Osteoblast (primary cell): ENCODE results near the gene PRADC1. TPM values are rescaled to one million over a fixed set of nuclear protein-coding genes. Genes with fewer than 3 reads are reported as not detected.

Experiments used
- DNase-seq: peaks from one replicate; pipeline ENCODE4 v3.0.0; 2011; ENCODE audit warnings: low spot score, mixed read lengths; ENCODE audit not compliant: insufficient read length; ENCODE audit errors: missing footprints
- H2AFZ ChIP-seq: 2 replicates; pipeline ENCODE4 v1.6.0; 2011; ENCODE audit warnings: mild to moderate bottlenecking, low read length
- H3K27ac ChIP-seq: 2 replicates; pipeline ENCODE4 v1.5.1; 2011; ENCODE audit warnings: mild to moderate bottlenecking, low read depth, low read length, moderate library complexity
- H3K27me3 ChIP-seq: 2 replicates; pipeline ENCODE4 v1.6.0; 2012; ENCODE audit warnings: mild to moderate bottlenecking, control low read depth, inconsistent platforms, low read length, moderate library complexity; ENCODE audit not compliant: insufficient read depth
- H3K36me3 ChIP-seq: 2 replicates; pipeline ENCODE4 v1.5.1; 2011; ENCODE audit warnings: mild to moderate bottlenecking, low read length, control low read depth, moderate library complexity; ENCODE audit not compliant: insufficient read depth
- H3K4me1 ChIP-seq: 2 replicates; pipeline ENCODE4 v1.5.1; 2011; ENCODE audit warnings: mild to moderate bottlenecking, low read length, control low read depth, moderate library complexity; ENCODE audit not compliant: insufficient read depth
- H3K4me2 ChIP-seq: 2 replicates; pipeline ENCODE4 v1.6.0; 2011; ENCODE audit warnings: mild to moderate bottlenecking, low read length; ENCODE audit not compliant: insufficient read depth
- H3K4me3 ChIP-seq: fragments of 200-600 bp; sonication (generic); 3 replicates; pipeline ENCODE4 v1.5.1; 2012; ENCODE audit warnings: mild to moderate bottlenecking, low read length, inconsistent platforms; ENCODE audit not compliant: insufficient read depth
- H3K79me2 ChIP-seq: 2 replicates; pipeline ENCODE4 v1.6.0; 2012; ENCODE audit warnings: mild to moderate bottlenecking, low read length, control low read depth, inconsistent platforms; ENCODE audit not compliant: insufficient read depth
- H3K9me3 ChIP-seq: 2 replicates; pipeline ENCODE4 v1.5.1; 2011; ENCODE audit warnings: low read depth, low read length, control low read depth
- H4K20me1 ChIP-seq: 2 replicates; pipeline ENCODE4 v1.6.0; 2012; ENCODE audit warnings: mild to moderate bottlenecking, low read length, control low read depth; ENCODE audit not compliant: insufficient read depth
- total RNA-seq: library from RNA; depleted of rRNA; stranded (reverse); fragments of >200 nt; gene quantifications from 2 replicates; pipeline ENCODE4 v1.2.3, GENCODE V29; 2012
- TF ChIP-seq, protein P1 (sequence below): IDR thresholded peaks from 2 replicates; pipeline ENCODE4 v1.5.1; 2011; ENCODE audit warnings: mild to moderate bottlenecking, low read depth, low read length, moderate library complexity; ENCODE audit errors: extremely low read depth

The PRADC1 gene
- total RNA-seq, 1 donor: 15.9 TPM

DNA sequence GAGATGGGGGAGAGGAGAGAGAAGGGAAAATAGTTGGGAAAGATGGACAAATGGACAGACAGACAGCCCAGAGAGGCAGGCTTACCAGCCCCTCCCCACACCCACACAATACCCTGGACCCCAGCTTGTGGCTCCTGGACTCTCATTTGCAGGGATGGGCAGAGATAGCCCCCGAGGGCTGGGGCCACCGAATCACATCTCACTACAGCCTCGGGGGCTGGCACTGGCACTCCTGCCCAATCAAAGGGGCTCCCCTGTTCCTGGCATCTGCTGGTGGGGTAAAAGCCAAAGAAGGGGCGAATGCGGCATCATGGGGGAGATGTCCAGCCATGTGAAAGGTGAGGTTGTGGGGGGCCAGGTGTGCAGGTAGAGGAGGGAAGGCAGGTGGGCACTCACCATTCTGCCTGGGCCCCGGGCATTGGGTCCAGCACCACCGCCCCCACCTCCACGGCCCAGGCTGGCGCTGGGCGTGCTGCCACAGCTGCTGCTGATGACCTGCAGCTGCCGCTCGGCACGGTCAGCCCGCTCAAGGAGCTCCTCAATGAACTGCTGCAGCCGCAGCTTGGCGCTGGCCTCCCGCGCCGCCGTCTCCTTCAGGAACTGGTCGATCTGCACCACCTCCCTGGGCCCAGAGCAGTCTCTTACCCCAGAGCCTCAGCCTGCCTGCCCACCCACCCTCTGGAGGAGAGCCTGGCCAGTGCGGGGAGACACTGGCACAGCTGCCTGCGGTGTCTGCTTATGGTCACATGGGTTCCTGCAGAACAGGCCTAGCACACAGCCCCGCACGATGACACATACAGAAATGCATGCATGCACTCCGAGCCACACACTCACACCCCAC lies 33.2 kb upstream of the PRADC1 start:
- H3K27ac ChIP-seq: no peak overlapping the region
- H3K4me3 ChIP-seq: no peak overlapping the region
- H3K4me2 ChIP-seq: no peak overlapping the region
- DNase-seq: peak; percentile 82
- H3K4me1 ChIP-seq: no peaks in the 10 kb centered on the region
- peaks cover 42% of the 10 kb centered on the region for H3K27me3 ChIP-seq
- no peaks in the 10 kb centered on the region for H3K79me2 ChIP-seq
- H2AFZ ChIP-seq: no peak overlapping the region
- no peaks in the 10 kb centered on the region for H3K9me3 ChIP-seq
- H3K36me3 ChIP-seq: no peaks in the 10 kb centered on the region
- H4K20me1 ChIP-seq: no peaks in the 10 kb centered on the region
- TF ChIP-seq, protein P1, sequence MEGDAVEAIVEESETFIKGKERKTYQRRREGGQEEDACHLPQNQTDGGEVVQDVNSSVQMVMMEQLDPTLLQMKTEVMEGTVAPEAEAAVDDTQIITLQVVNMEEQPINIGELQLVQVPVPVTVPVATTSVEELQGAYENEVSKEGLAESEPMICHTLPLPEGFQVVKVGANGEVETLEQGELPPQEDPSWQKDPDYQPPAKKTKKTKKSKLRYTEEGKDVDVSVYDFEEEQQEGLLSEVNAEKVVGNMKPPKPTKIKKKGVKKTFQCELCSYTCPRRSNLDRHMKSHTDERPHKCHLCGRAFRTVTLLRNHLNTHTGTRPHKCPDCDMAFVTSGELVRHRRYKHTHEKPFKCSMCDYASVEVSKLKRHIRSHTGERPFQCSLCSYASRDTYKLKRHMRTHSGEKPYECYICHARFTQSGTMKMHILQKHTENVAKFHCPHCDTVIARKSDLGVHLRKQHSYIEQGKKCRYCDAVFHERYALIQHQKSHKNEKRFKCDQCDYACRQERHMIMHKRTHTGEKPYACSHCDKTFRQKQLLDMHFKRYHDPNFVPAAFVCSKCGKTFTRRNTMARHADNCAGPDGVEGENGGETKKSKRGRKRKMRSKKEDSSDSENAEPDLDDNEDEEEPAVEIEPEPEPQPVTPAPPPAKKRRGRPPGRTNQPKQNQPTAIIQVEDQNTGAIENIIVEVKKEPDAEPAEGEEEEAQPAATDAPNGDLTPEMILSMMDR: no peak

DNA sequence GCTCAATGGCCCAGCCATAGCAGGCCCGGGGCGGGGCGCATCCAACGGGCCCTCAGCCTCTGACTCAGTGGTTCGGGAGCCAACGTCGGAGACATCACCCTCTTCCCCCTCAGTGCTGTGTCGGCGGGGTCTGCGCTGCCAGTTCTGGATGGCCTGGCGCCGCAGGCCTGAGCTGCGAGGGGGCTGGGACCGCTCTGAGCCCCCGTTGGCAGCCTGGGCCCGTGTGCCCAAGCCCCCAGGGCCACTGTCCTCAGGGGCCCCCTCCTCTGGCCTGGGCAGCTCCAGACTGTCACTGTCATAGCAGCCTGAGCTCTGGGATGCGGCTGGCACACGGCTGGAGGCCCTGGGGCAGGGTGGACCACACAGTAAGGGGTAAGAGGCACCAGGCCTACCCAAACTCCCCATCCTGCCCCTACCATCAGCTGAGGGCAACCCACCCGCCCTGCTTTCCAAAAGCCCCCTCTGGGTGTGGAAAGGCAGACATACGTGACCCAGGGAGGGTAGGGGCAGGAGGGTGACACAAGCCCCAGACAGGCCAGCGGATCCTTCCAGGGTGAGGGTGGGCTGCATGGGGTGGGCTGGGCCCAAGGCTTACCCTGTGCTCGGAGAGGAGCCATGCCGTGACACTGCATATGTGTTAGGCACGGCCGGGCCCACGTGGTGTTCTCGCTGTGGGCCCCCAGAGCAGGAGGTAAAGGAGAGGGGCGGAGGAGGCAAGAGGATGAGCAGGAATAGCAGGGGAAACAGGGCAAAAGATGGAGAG lies 32.4 kb upstream of the PRADC1 start:
- no peak overlapping the region for H3K4me2 ChIP-seq
- H3K4me1 ChIP-seq: no peaks in the 10 kb centered on the region
- H3K27me3 ChIP-seq: peaks cover 34% of the 10 kb centered on the region
- no peaks in the 10 kb centered on the region for H4K20me1 ChIP-seq
- H3K27ac ChIP-seq: no peak overlapping the region
- H3K36me3 ChIP-seq: no peaks in the 10 kb centered on the region
- TF ChIP-seq, protein P1: no peak
- no peak overlapping the region for H2AFZ ChIP-seq
- H3K4me3 ChIP-seq: no peak overlapping the region
- no peaks in the 10 kb centered on the region for H3K79me2 ChIP-seq
- no peaks in the 10 kb centered on the region for H3K9me3 ChIP-seq
- peak; percentile 62 for DNase-seq

DNA sequence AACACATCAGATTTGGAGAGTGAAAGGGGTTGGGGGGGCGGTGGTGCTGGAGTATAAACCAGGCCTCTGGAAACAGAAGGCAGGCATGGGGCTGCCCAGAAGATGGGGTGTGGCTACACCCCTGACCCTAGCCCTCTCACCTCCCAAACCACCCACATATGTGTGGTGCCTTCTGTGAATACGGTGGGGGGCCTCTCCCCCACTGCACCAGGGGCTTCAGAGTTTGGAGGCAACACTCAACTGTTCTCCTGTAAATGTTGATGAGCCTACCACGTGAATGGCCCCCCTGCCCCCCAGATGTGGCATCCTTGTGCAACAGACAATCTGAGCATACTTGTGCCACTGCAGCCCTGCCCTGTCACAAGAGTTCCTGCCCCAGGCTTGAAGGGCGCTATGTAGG lies 31.7 kb upstream of the PRADC1 start:
- Histone ChIP-seq H2AFZ (no peak overlapping the region), H4K20me1 (no peaks in the 10 kb centered on the region), H3K4me2 (no peak overlapping the region), H3K27ac (no peak overlapping the region), H3K9me3 (no peaks in the 10 kb centered on the region), H3K4me1 (no peaks in the 10 kb centered on the region), H3K27me3 (peaks cover 27% of the 10 kb centered on the region), H3K79me2 (no peaks in the 10 kb centered on the region), H3K36me3 (no peaks in the 10 kb centered on the region), H3K4me3 (no peak overlapping the region)
- TF ChIP-seq, protein P1: no peak
- peak; percentile 57 for DNase-seq

DNA sequence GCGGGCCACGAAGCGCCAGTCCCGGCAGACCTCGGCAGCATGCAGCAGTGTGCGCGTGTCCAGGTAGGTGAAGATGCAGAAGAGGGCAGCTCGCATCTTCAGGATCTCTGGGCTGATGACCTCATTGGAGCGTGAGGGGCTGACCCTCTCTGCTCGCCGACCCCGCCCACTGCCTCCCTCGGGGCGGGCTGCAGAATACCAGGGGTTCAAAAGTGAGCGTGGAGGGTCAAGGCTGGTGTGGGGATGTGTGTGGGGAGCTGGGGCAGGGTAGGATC lies 31.2 kb upstream of the PRADC1 start:
- no peak overlapping the region for H3K4me3 ChIP-seq
- H2AFZ ChIP-seq: no peak overlapping the region

More for the DNA sequence above, 31.2 kb upstream of the PRADC1 start:
- Histone ChIP-seq H3K27ac (no peak overlapping the region), H3K4me2 (no peak overlapping the region), H3K9me3 (no peaks in the 10 kb centered on the region), H3K79me2 (no peaks in the 10 kb centered on the region), H3K36me3 (no peaks in the 10 kb centered on the region), H4K20me1 (no peaks in the 10 kb centered on the region), H3K4me1 (no peaks in the 10 kb centered on the region), H3K27me3 (peaks cover 24% of the 10 kb centered on the region)
- DNase-seq: no peak
- TF ChIP-seq, protein P1: no peak
